SK-N-SH treated with all-trans-retinoic acid at 6 μM for 48 hours (cell line): Measurements from ENCODE around the gene CHST12.

Experiments used
- ATAC-seq: fragments of 200-7000 bp; cut with Tn5 transposase; 3 replicates; pipeline ENCODE4 v1.9.1; 2020; ENCODE audit warnings: mild to moderate bottlenecking, moderate library complexity
- ARNTL ChIP-seq: fragments of 450-650 bp; formaldehyde crosslinking; IDR thresholded peaks from 2 replicates; pipeline ENCODE4 v1.5.0; 2020; ENCODE audit warnings: low read depth, mild to moderate bottlenecking, moderate library complexity, borderline replicate concordance
- BACH2 ChIP-seq: fragments of 250-450 bp; sonication (Bioruptor Pico); IDR thresholded peaks from 2 replicates; pipeline ENCODE4 v1.9.0; 2021; ENCODE audit warnings: mild to moderate bottlenecking, borderline replicate concordance
- CREB5 ChIP-seq: fragments of 250-450 bp; sonication (Bioruptor Pico); IDR thresholded peaks from 2 replicates; pipeline ENCODE4 v1.5.1; 2020; ENCODE audit warnings: low read depth, mild to moderate bottlenecking, moderate library complexity
- CSDC2 ChIP-seq: fragments of 250-450 bp; sonication (Bioruptor Pico); IDR thresholded peaks from 2 replicates; pipeline ENCODE4 v1.5.0; 2020; ENCODE audit warnings: mild to moderate bottlenecking, moderate library complexity
- CSRNP3 ChIP-seq: fragments of 250-450 bp; sonication (Bioruptor Pico); IDR thresholded peaks from 2 replicates; pipeline ENCODE4 v1.5.1; 2021; ENCODE audit warnings: mild to moderate bottlenecking, moderate library complexity
- ESRRG ChIP-seq: fragments of 250-450 bp; sonication (Bioruptor Pico); IDR thresholded peaks from 2 replicates; pipeline ENCODE4 v1.6.1; 2021; ENCODE audit warnings: mild to moderate bottlenecking
- GLIS3 ChIP-seq: fragments of 250-450 bp; sonication (Bioruptor Pico); IDR thresholded peaks from 2 replicates; pipeline ENCODE4 v1.5.0; 2020; ENCODE audit warnings: mild to moderate bottlenecking, moderate library complexity
- ISL1 ChIP-seq: fragments of 250-450 bp; sonication (Bioruptor Pico); IDR thresholded peaks from 2 replicates; pipeline ENCODE4 v2.1.2; 2022; ENCODE audit warnings: mild to moderate bottlenecking, moderate library complexity
- OSR1 ChIP-seq: fragments of 250-450 bp; sonication (Bioruptor Pico); IDR thresholded peaks from 2 replicates; pipeline ENCODE4 v1.8.0; 2022; ENCODE audit warnings: moderate library complexity, mild to moderate bottlenecking, inconsistent platforms
- PATZ1 ChIP-seq: fragments of 250-450 bp; sonication (Bioruptor Pico); IDR thresholded peaks from 2 replicates; pipeline ENCODE4 v1.8.0; 2020; ENCODE audit warnings: mild to moderate bottlenecking, moderate library complexity, borderline replicate concordance
- POU6F1 ChIP-seq: fragments of 250-450 bp; sonication (Bioruptor Pico); IDR thresholded peaks from 2 replicates; pipeline ENCODE4 v1.8.0; 2021; ENCODE audit warnings: low read depth, mild to moderate bottlenecking, moderate library complexity, borderline replicate concordance
- PPARA ChIP-seq: fragments of 250-450 bp; sonication (Bioruptor Pico); IDR thresholded peaks from 2 replicates; pipeline ENCODE4 v1.5.0; 2020; ENCODE audit warnings: mild to moderate bottlenecking, borderline replicate concordance
- RARB ChIP-seq: fragments of 250-450 bp; sonication (Bioruptor Pico); IDR thresholded peaks from 2 replicates; pipeline ENCODE4 v1.8.0; 2021; ENCODE audit warnings: mild to moderate bottlenecking, moderate library complexity
- SNAI2 ChIP-seq: fragments of 250-450 bp; sonication (Bioruptor Pico); IDR thresholded peaks from 2 replicates; pipeline ENCODE4 v1.5.0; 2020; ENCODE audit warnings: mild to moderate bottlenecking, moderate library complexity
- TCF4 ChIP-seq: fragments of 250-450 bp; sonication (Bioruptor Pico); IDR thresholded peaks from 2 replicates; pipeline ENCODE4 v1.8.0; 2021; ENCODE audit warnings: mild to moderate bottlenecking, moderate library complexity, borderline replicate concordance
- ZC3H10 ChIP-seq: fragments of 250-450 bp; sonication (Bioruptor Pico); IDR thresholded peaks from 2 replicates; pipeline ENCODE4 v1.5.1; 2021; ENCODE audit warnings: mild to moderate bottlenecking, moderate library complexity
- ZFP3 ChIP-seq: fragments of 250-450 bp; sonication (Bioruptor Pico); IDR thresholded peaks from 2 replicates; pipeline ENCODE4 v1.5.0; 2020; ENCODE audit warnings: mild to moderate bottlenecking, moderate library complexity
- ZFP30 ChIP-seq: fragments of 450-650 bp; formaldehyde crosslinking; IDR thresholded peaks from 2 replicates; pipeline ENCODE4 v1.5.0; 2022; ENCODE audit warnings: mild to moderate bottlenecking, moderate library complexity
- ZNF565 ChIP-seq: fragments of 450-650 bp; formaldehyde crosslinking; conservative IDR thresholded peaks from 2 replicates; pipeline ENCODE4 v1.5.0; 2020; ENCODE audit warnings: low read depth, mild to moderate bottlenecking, moderate library complexity
- ZNF70 ChIP-seq: fragments of 450-650 bp; formaldehyde crosslinking; IDR thresholded peaks from 2 replicates; pipeline ENCODE4 v1.5.0; 2020; ENCODE audit warnings: mild to moderate bottlenecking, moderate library complexity
- ZNF8 ChIP-seq: fragments of 450-650 bp; formaldehyde crosslinking; IDR thresholded peaks from 2 replicates; pipeline ENCODE4 v1.5.0; 2020; ENCODE audit warnings: mild to moderate bottlenecking, moderate library complexity

The CHST12 gene

GRCh38 chr7:2488272-2488645, 84.8 kb downstream of the CHST12 start:
- ATAC-seq = no peak; the same call in 2 of the 3 replicates
- TF ChIP-seq TCF4 (CRISPR knock-in tag) (no peak), GLIS3 (no peak), PPARA (CRISPR knock-in tag) (no peak), CSRNP3 (CRISPR knock-in tag) (no peak), CREB5 (no peak), CSDC2 (no peak), PATZ1 (CRISPR knock-in tag) (no peak), ESRRG (CRISPR knock-in tag) (no peak), ZNF8 (CRISPR knock-in tag) (no peak), ZFP30 (CRISPR knock-in tag) (no peak), ISL1 (CRISPR knock-in tag) (no peak), ARNTL (CRISPR knock-in tag) (no peak)
- TF ChIP-seq, all 23 proteins: peak for 0

GRCh38 chr7:2488681-2489080, 85.3 kb downstream of the CHST12 start:
- no peak for ATAC-seq
- TF ChIP-seq RARB (CRISPR knock-in tag) (no peak), ISL1 (CRISPR knock-in tag) (no peak), GLIS3 (no peak), PATZ1 (CRISPR knock-in tag) (no peak), TCF4 (CRISPR knock-in tag) (no peak), ZFP30 (CRISPR knock-in tag) (no peak)

- no peak for TF ChIP-seq ESRRG (CRISPR knock-in tag)
- no peak for TF ChIP-seq OSR1
- no peak for TF ChIP-seq ZFP3
- no peak for TF ChIP-seq GLIS3
- TF ChIP-seq ZNF565 (CRISPR knock-in tag) = no peak
- TF ChIP-seq ISL1 (CRISPR knock-in tag) = no peak
- ATAC-seq = no peak
Observed at GRCh38 chr7:2490181-2490651, 86.8 kb downstream of the CHST12 start.

- ATAC-seq = no peak
- no peak for TF ChIP-seq POU6F1 (CRISPR knock-in tag)
- no peak for TF ChIP-seq PATZ1 (CRISPR knock-in tag)
- no peak for TF ChIP-seq SNAI2 (CRISPR knock-in tag)
- TF ChIP-seq CREB5 = no peak
- TF ChIP-seq CSRNP3 (CRISPR knock-in tag) = no peak
- no peak for TF ChIP-seq RARB (CRISPR knock-in tag)
- no peak for TF ChIP-seq ZNF8 (CRISPR knock-in tag)
- TF ChIP-seq GLIS3 = no peak
- TF ChIP-seq TCF4 (CRISPR knock-in tag) = no peak
- TF ChIP-seq OSR1 = no peak
- TF ChIP-seq ARNTL (CRISPR knock-in tag) = no peak
- TF ChIP-seq ZC3H10 (CRISPR knock-in tag) = no peak
- TF ChIP-seq ISL1 (CRISPR knock-in tag) = no peak
- no peak for TF ChIP-seq ZNF70 (CRISPR knock-in tag)
- no peak for TF ChIP-seq BACH2 (CRISPR knock-in tag)
Observed at GRCh38 chr7:2492038-2492437, 88.6 kb downstream of the CHST12 start.
